ENCODE measurements around the gene BCL11A. TPM values are rescaled to one million over a fixed set of nuclear protein-coding genes. Genes with fewer than 3 reads are reported as not detected.

The BCL11A gene
- total and polyA plus RNA-seq, 2 of the 13 experiments (the other 11 are each of a cell fraction or from before 2014, with no cell fraction given): not detected

GRCh38 chr2:60550984-60551239, 2.5 kb downstream of the BCL11A start:
- POLR2A ChIA-PET: no interaction called here
- no peak for FAIRE-seq
- intact Hi-C loops (cut with micrococcal nuclease; ENCODE audit: unreplicated experiment): loop anchor here (5.0 kb wide), 2 partner anchors 94 to 114 kb away; no protein-coding TSS in a partner anchor
- H3K27me3 ChIP-seq (ENCODE audit: control insufficient read depth in 1 of 2, insufficient read depth in 2 of 2, low read length in 2 of 2): peaks cover 26 to 81% of the 10 kb centered on the region in 2 experiments
- BruUV-seq (replicated peaks): no TSS peak
- no peaks in the 10 kb centered on the region for H3K79me2 ChIP-seq (ENCODE audit: insufficient read depth, low read length)
- H4K20me1 ChIP-seq (ENCODE audit: insufficient read depth, low read length): peaks cover 4% of the 10 kb centered on the region; the same call in 1 of the 2 replicates
- H2AFZ ChIP-seq (ENCODE audit: low read length): no peak overlapping the region
- H3K27ac ChIP-seq (ENCODE audit: extremely low read length, insufficient read depth, low read length): no peak overlapping the region
- H3K4me2 ChIP-seq (ENCODE audit: low read depth, low read length): no peak overlapping the region
- TF ChIP-seq ZBTB25 (CRISPR knock-in tag; IDR thresholded peaks at IDR 0.05) (no peak), UBTF (CRISPR knock-in tag; IDR thresholded peaks at IDR 0.05) (0 out of 2 replicates have a peak, but pooled peaks have one; percentile 9)
- H3K9ac ChIP-seq (ENCODE audit: insufficient read depth, low read depth, low read length): no peak overlapping the region
- peaks cover 28% of the 10 kb centered on the region for H3K4me1 ChIP-seq (ENCODE audit: insufficient read depth, low read length)
- H3K36me3 ChIP-seq (replicated peaks in 1 of 2; ENCODE audit: control insufficient read depth in 1 of 2, insufficient read depth in 2 of 2, low read length in 2 of 2): no peaks in the 10 kb centered on the region
- DNase-seq (ENCODE audit: low spot score): no peak
- no peak overlapping the region; a peak in 1 of 6 replicates for H3K4me3 ChIP-seq (replicated peaks in 1 of 3; ENCODE audit: insufficient read depth in 1 of 3, low read depth in 2 of 3, low read length in 3 of 3)
- WGBS (ENCODE audit: low lambda C conversion rate): 37% methylated on average over 8 of the region's 8 CpGs
- no peak for ATAC-seq
- H3K9me3 ChIP-seq (ENCODE audit: low read length): no peaks in the 10 kb centered on the region
- CTCF ChIA-PET (ENCODE audit: low intra/inter-chr PET ratio, low total read pairs): interaction anchor here (0.7 kb wide), 1 partner anchor 762 kb away, joined by 3 read pairs; no protein-coding TSS in a partner anchor
- in situ Hi-C loops (cut with HindIII; ENCODE audit: extremely low pct_ligation_motif_present, low pct_unique_long_range_greater_than_20kb): no loop called here

Data from HepG2 (cell line).